ENCODE data around the gene CDK2AP2. TPM values are rescaled to one million over a fixed set of nuclear protein-coding genes. Genes with fewer than 3 reads are reported as not detected.

Gene CDK2AP2
- total and polyA plus RNA-seq, 2 of the 8 experiments (the other 6 are each of a cell fraction or from before 2014, with no cell fraction given) = 49.6 to 65.1 TPM

Small RNA genes within 50 kb of the gene (microRNA-seq; reads per million reads assigned to microRNA genes)
- 0 to 0.23 reads per million in 2 experiments for gene MIR6752 (ENCODE audit: borderline microRNAs expressed in 2 of 2, borderline number of aligned reads in 2 of 2, borderline replicate concordance in 1 of 2)

Small RNA genes within 50 kb of the gene (small RNA-seq; reads per million reads assigned to genes)
- gene MIR6752 (ENCODE audit: insufficient read depth) = not detected

Other genes with a start within 250 kb of the CDK2AP2 start
- 47.3 and 51.4 TPM in 2 replicates for gene GRK2, start 241.7 kb downstream of the CDK2AP2 start, total RNA-seq (2021; fragmentation: NEBNext Ultra II Directional; extraction: Animal tissue kit (Norgen Biotek cat#: 25700))
- 49.7 and 67.8 TPM in 2 replicates for gene GRK2, start 241.7 kb downstream of the CDK2AP2 start, polyA plus RNA-seq (2011; rRNA removed)
- 24.9 and 29.2 TPM in 2 replicates for gene ANKRD13D, start 218.9 kb downstream of the CDK2AP2 start, total RNA-seq (2021; fragmentation: NEBNext Ultra II Directional; extraction: Animal tissue kit (Norgen Biotek cat#: 25700))
- gene ANKRD13D, start 218.9 kb downstream of the CDK2AP2 start, polyA plus RNA-seq (2011; rRNA removed) = 26.5 and 35.5 TPM in 2 replicates
- gene SSH3, start 204.6 kb downstream of the CDK2AP2 start, total RNA-seq (2021; fragmentation: NEBNext Ultra II Directional; extraction: Animal tissue kit (Norgen Biotek cat#: 25700)) = 19.8 and 23.6 TPM in 2 replicates
- gene SSH3, start 204.6 kb downstream of the CDK2AP2 start, polyA plus RNA-seq (2011; rRNA removed) = 16.9 and 23.6 TPM in 2 replicates
- 18.5 and 21.2 TPM in 2 replicates for gene POLD4, start 154.6 kb downstream of the CDK2AP2 start, total RNA-seq (2021; fragmentation: NEBNext Ultra II Directional; extraction: Animal tissue kit (Norgen Biotek cat#: 25700))
- 46.7 and 72.0 TPM in 2 replicates for gene POLD4, start 154.6 kb downstream of the CDK2AP2 start, polyA plus RNA-seq (2011; rRNA removed)
- 0.32 and 0.57 TPM in 2 replicates for gene CLCF1, start 134.6 kb downstream of the CDK2AP2 start, total RNA-seq (2021; fragmentation: NEBNext Ultra II Directional; extraction: Animal tissue kit (Norgen Biotek cat#: 25700))
- gene CLCF1, start 134.6 kb downstream of the CDK2AP2 start, polyA plus RNA-seq (2011; rRNA removed) = 1.2 and 2.6 TPM in 2 replicates
- gene RAD9A, start 116.2 kb downstream of the CDK2AP2 start, total RNA-seq (2021; fragmentation: NEBNext Ultra II Directional; extraction: Animal tissue kit (Norgen Biotek cat#: 25700)) = 20.8 and 22.2 TPM in 2 replicates
- 25.5 and 29.6 TPM in 2 replicates for gene RAD9A, start 116.2 kb downstream of the CDK2AP2 start, polyA plus RNA-seq (2011; rRNA removed)
- 198 and 210 TPM in 2 replicates for gene PPP1CA, start 106.3 kb downstream of the CDK2AP2 start, total RNA-seq (2021; fragmentation: NEBNext Ultra II Directional; extraction: Animal tissue kit (Norgen Biotek cat#: 25700))
- gene PPP1CA, start 106.3 kb downstream of the CDK2AP2 start, polyA plus RNA-seq (2011; rRNA removed) = 359 and 430 TPM in 2 replicates
- gene TBC1D10C, start 104.1 kb downstream of the CDK2AP2 start, total RNA-seq (2021; fragmentation: NEBNext Ultra II Directional; extraction: Animal tissue kit (Norgen Biotek cat#: 25700)) = 0.69 TPM in 1 of 2 replicates, not detected in the other
- gene TBC1D10C, start 104.1 kb downstream of the CDK2AP2 start, polyA plus RNA-seq (2011; rRNA removed) = 0.27 and 0.35 TPM in 2 replicates
- gene CARNS1, start 92.5 kb downstream of the CDK2AP2 start, total RNA-seq (2021; fragmentation: NEBNext Ultra II Directional; extraction: Animal tissue kit (Norgen Biotek cat#: 25700)) = 0.61 and 1.1 TPM in 2 replicates
- gene CARNS1, start 92.5 kb downstream of the CDK2AP2 start, polyA plus RNA-seq (2011; rRNA removed) = 0.82 and 0.96 TPM in 2 replicates
- gene RPS6KB2, start 79.7 kb downstream of the CDK2AP2 start, total RNA-seq (2021; fragmentation: NEBNext Ultra II Directional; extraction: Animal tissue kit (Norgen Biotek cat#: 25700)) = 41.0 and 43.9 TPM in 2 replicates
- gene RPS6KB2, start 79.7 kb downstream of the CDK2AP2 start, polyA plus RNA-seq (2011; rRNA removed) = 47.1 and 58.6 TPM in 2 replicates
- 0.78 and 1.4 TPM in 2 replicates for gene PTPRCAP, start 70.5 kb downstream of the CDK2AP2 start, total RNA-seq (2021; fragmentation: NEBNext Ultra II Directional; extraction: Animal tissue kit (Norgen Biotek cat#: 25700))
- gene PTPRCAP, start 70.5 kb downstream of the CDK2AP2 start, polyA plus RNA-seq (2011; rRNA removed) = 6.7 and 9.5 TPM in 2 replicates
- gene CORO1B, start 64.7 kb downstream of the CDK2AP2 start, total RNA-seq (2021; fragmentation: NEBNext Ultra II Directional; extraction: Animal tissue kit (Norgen Biotek cat#: 25700)) = 77.1 and 84.3 TPM in 2 replicates
- gene CORO1B, start 64.7 kb downstream of the CDK2AP2 start, polyA plus RNA-seq (2011; rRNA removed) = 131 and 148 TPM in 2 replicates
- gene GPR152, start 55.4 kb downstream of the CDK2AP2 start, total RNA-seq (2021; fragmentation: NEBNext Ultra II Directional; extraction: Animal tissue kit (Norgen Biotek cat#: 25700)) = not detected in 2 replicates
- not detected in 2 replicates for gene GPR152, start 55.4 kb downstream of the CDK2AP2 start, polyA plus RNA-seq (2011; rRNA removed)
- not detected in 2 replicates for gene CABP4, start 52.8 kb downstream of the CDK2AP2 start, total RNA-seq (2021; fragmentation: NEBNext Ultra II Directional; extraction: Animal tissue kit (Norgen Biotek cat#: 25700))
- 0.03 TPM in 1 of 2 replicates, not detected in the other for gene CABP4, start 52.8 kb downstream of the CDK2AP2 start, polyA plus RNA-seq (2011; rRNA removed)
- 32.4 and 33.5 TPM in 2 replicates for gene TMEM134, start 38.9 kb downstream of the CDK2AP2 start, total RNA-seq (2021; fragmentation: NEBNext Ultra II Directional; extraction: Animal tissue kit (Norgen Biotek cat#: 25700))
- 229 and 268 TPM in 2 replicates for gene TMEM134, start 38.9 kb downstream of the CDK2AP2 start, polyA plus RNA-seq (2011; rRNA removed)
- gene AIP, start 25.1 kb downstream of the CDK2AP2 start, total RNA-seq (2021; fragmentation: NEBNext Ultra II Directional; extraction: Animal tissue kit (Norgen Biotek cat#: 25700)) = 28.8 and 29.8 TPM in 2 replicates
- gene AIP, start 25.1 kb downstream of the CDK2AP2 start, polyA plus RNA-seq (2011; rRNA removed) = 54.4 and 68.6 TPM in 2 replicates
- gene PITPNM1, start 2.8 kb downstream of the CDK2AP2 start, total RNA-seq (2021; fragmentation: NEBNext Ultra II Directional; extraction: Animal tissue kit (Norgen Biotek cat#: 25700)) = 52.7 and 55.0 TPM in 2 replicates
- 27.2 and 45.1 TPM in 2 replicates for gene PITPNM1, start 2.8 kb downstream of the CDK2AP2 start, polyA plus RNA-seq (2011; rRNA removed)
- not detected in 2 replicates for gene CABP2, start 15.3 kb upstream of the CDK2AP2 start, total RNA-seq (2021; fragmentation: NEBNext Ultra II Directional; extraction: Animal tissue kit (Norgen Biotek cat#: 25700))
- not detected in 2 replicates for gene CABP2, start 15.3 kb upstream of the CDK2AP2 start, polyA plus RNA-seq (2011; rRNA removed)
- 1,454 and 1,516 TPM in 2 replicates for gene GSTP1, start 75.7 kb upstream of the CDK2AP2 start, total RNA-seq (2021; fragmentation: NEBNext Ultra II Directional; extraction: Animal tissue kit (Norgen Biotek cat#: 25700))
- 3,329 and 3,697 TPM in 2 replicates for gene GSTP1, start 75.7 kb upstream of the CDK2AP2 start, polyA plus RNA-seq (2011; rRNA removed)
- gene NDUFV1, start 98.8 kb upstream of the CDK2AP2 start, total RNA-seq (2021; fragmentation: NEBNext Ultra II Directional; extraction: Animal tissue kit (Norgen Biotek cat#: 25700)) = 131 TPM in 2 replicates
- gene NDUFV1, start 98.8 kb upstream of the CDK2AP2 start, polyA plus RNA-seq (2011; rRNA removed) = 125 and 192 TPM in 2 replicates
- 8.3 and 8.9 TPM in 2 replicates for gene NUDT8, start 121.8 kb upstream of the CDK2AP2 start, total RNA-seq (2021; fragmentation: NEBNext Ultra II Directional; extraction: Animal tissue kit (Norgen Biotek cat#: 25700))
- 7.2 and 11.0 TPM in 2 replicates for gene NUDT8, start 121.8 kb upstream of the CDK2AP2 start, polyA plus RNA-seq (2011; rRNA removed)
- not detected in 2 replicates for gene TBX10, start 131.6 kb upstream of the CDK2AP2 start, total RNA-seq (2021; fragmentation: NEBNext Ultra II Directional; extraction: Animal tissue kit (Norgen Biotek cat#: 25700))
- gene TBX10, start 131.6 kb upstream of the CDK2AP2 start, polyA plus RNA-seq (2011; rRNA removed) = 0.09 and 0.17 TPM in 2 replicates
- gene ACY3, start 142.6 kb upstream of the CDK2AP2 start, total RNA-seq (2021; fragmentation: NEBNext Ultra II Directional; extraction: Animal tissue kit (Norgen Biotek cat#: 25700)) = not detected in 2 replicates
- 0.08 and 0.24 TPM in 2 replicates for gene ACY3, start 142.6 kb upstream of the CDK2AP2 start, polyA plus RNA-seq (2011; rRNA removed)
- gene ALDH3B2, start 166.5 kb upstream of the CDK2AP2 start, total RNA-seq (2021; fragmentation: NEBNext Ultra II Directional; extraction: Animal tissue kit (Norgen Biotek cat#: 25700)) = not detected in 2 replicates
- gene ALDH3B2, start 166.5 kb upstream of the CDK2AP2 start, polyA plus RNA-seq (2011; rRNA removed) = not detected in 2 replicates